ENCODE data around the gene EXD3. TPM values are rescaled to one million over a fixed set of nuclear protein-coding genes. Genes with fewer than 3 reads are reported as not detected.

The EXD3 gene
- total and polyA plus RNA-seq, 9 of the 15 experiments (the other 6 are each of a cell fraction or from before 2014, with no cell fraction given): 0.29 to 12.5 (median 3.9) TPM

- TF ChIP-seq NFE2L1 (tag; IDR thresholded peaks at IDR 0.05; ENCODE audit: borderline replicate concordance, low read depth) (peak; percentile 85), USF1 (CRISPR knock-in tag; IDR thresholded peaks at IDR 0.05) (peak; percentile 47), NR2C1 (IDR thresholded peaks at IDR 0.05) (peak; percentile 73), NR2C1 (tag; IDR thresholded peaks at IDR 0.05) (peak; percentile 60), ESRRA (IDR thresholded peaks at IDR 0.05; ENCODE audit: borderline replicate concordance, low read depth) (peak; percentile 27; the same call in 1 of the 2 replicates), PURB (CRISPR knock-in tag; IDR thresholded peaks at IDR 0.05; ENCODE audit: low read depth) (no peak), MYNN (IDR thresholded peaks at IDR 0.05) (no peak), MYNN (CRISPR knock-in tag; IDR thresholded peaks at IDR 0.05) (no peak), ZNF584 (CRISPR knock-in tag; IDR thresholded peaks at IDR 0.05; ENCODE audit: low read depth) (no peak), ZNF324 (CRISPR knock-in tag; IDR thresholded peaks at IDR 0.05) (no peak), ZNF407 (IDR thresholded peaks at IDR 0.05; ENCODE audit: low read depth) (peak; percentile 57; the same call in 1 of the 2 replicates), ZBED1 (IDR thresholded peaks at IDR 0.05) (no peak), RBM39 (optimal IDR thresholded peaks at IDR 0.05; ENCODE audit: low read depth, low read length) (no peak)
Observed at GRCh38 chr9:137268538-137269201, 154.3 kb downstream of the EXD3 start (continued).
